Breast epithelium (tissue), 4 donors: ENCODE results near the gene SSBP4. TPM values are rescaled to one million over a fixed set of nuclear protein-coding genes. Genes with fewer than 3 reads are reported as not detected.

Source experiments
- DNase-seq, 2 donors: peaks; one replicate each; pipeline ENCODE4 v3.0.0-alpha.2; 2019; ENCODE audit warnings: low spot score in 2 of 2
- H3K27ac ChIP-seq, 2 donors: fragments of 200-600 bp; sonication (generic) in 1 of 2; one replicate each; pipeline ENCODE4 v1.5.1; 2016 to 2019; ENCODE audit warnings: mild to moderate bottlenecking in 1 of 2
- H3K27me3 ChIP-seq, 2 donors: fragments of 200-600 bp; sonication (generic) in 1 of 2; one replicate each; pipeline versions ENCODE4 v1.5.1 to v1.6.0; 2017 to 2019; ENCODE audit warnings: control low read depth in 1 of 2, mild to moderate bottlenecking in 1 of 2
- H3K36me3 ChIP-seq: fragments of 200-600 bp; one replicate; pipeline ENCODE4 v1.5.1; 2019
- H3K4me1 ChIP-seq, 2 donors: fragments of 200-600 bp; sonication (generic); one replicate each; pipeline ENCODE4 v1.5.1; 2016 to 2019; ENCODE audit warnings: control low read depth in 1 of 2
- H3K4me3 ChIP-seq, 3 donors: fragments of 200-600 bp; sonication (generic); 1 replicate in 2 of 3; 2 replicates in 1 of 3; pipeline ENCODE4 v1.5.1; 2016 to 2019; ENCODE audit warnings: mild to moderate bottlenecking in 3 of 3, moderate library complexity in 2 of 3
- H3K9me3 ChIP-seq, 2 donors: fragments of 200-600 bp; sonication (generic) in 1 of 2; one replicate each; pipeline ENCODE4 v1.5.1; 2016 to 2019; ENCODE audit warnings: control low read depth in 1 of 2
- CTCF ChIP-seq, 3 donors: fragments of 450-650 bp; IDR thresholded peaks; one replicate each; pipeline ENCODE4 v1.5.1; 2016 to 2017; ENCODE audit warnings: antibody characterized with exemption in 3 of 3, mild to moderate bottlenecking in 3 of 3, moderate library complexity in 3 of 3
- POLR2A ChIP-seq: fragments of 450-650 bp; IDR thresholded peaks from one replicate; pipeline ENCODE4 v1.6.1; 2016; ENCODE audit warnings: antibody characterized with exemption, mild to moderate bottlenecking, moderate library complexity
- POLR2AphosphoS5 ChIP-seq, 3 donors: sonication (generic); formaldehyde crosslinking; IDR thresholded peaks; one replicate each; pipeline ENCODE4 v1.6.1; 2017; ENCODE audit warnings: antibody characterized with exemption in 3 of 3
- intact Hi-C: fragments of 100-400 bp; cut with DNase I; formaldehyde crosslinking; loops from one replicate; pipeline ENCODE4 v1.15.1; 2023; ENCODE audit warnings: low total_unique reads
- total RNA-seq, 3 donors: library from RNA; depleted of rRNA; stranded (reverse); fragments of >200 nt; gene quantifications; one replicate each; pipeline ENCODE4 v1.1.0, GENCODE V29; 2016

SSBP4 gene
- total RNA-seq, 3 donors from 2014 or later, result 29.4 to 71.8 (median 46.7) TPM

GRCh38 chr19:18441804-18442788, 22.9 kb downstream of the SSBP4 start:
- Histone ChIP-seq H3K4me3 (no peak overlapping the region), H3K4me1 (peaks cover 0 to 14% of the 10 kb centered on the region in 2 donors), H3K27ac (no peak overlapping the region), H3K9me3 (no peaks in the 10 kb centered on the region), H3K36me3 (no peaks in the 10 kb centered on the region), H3K27me3 (no peaks in the 10 kb centered on the region)
- no peak for DNase-seq
- TF ChIP-seq POLR2A, result no peak
- TF ChIP-seq POLR2AphosphoS5 (IDR thresholded peaks at IDR 0.05), result no peak
- TF ChIP-seq CTCF (IDR thresholded peaks at IDR 0.05), result no peak
- intact Hi-C loops, result no loop called here

GRCh38 chr19:18442941-18443340, 23.7 kb downstream of the SSBP4 start:
- H3K36me3 ChIP-seq, result no peaks in the 10 kb centered on the region
- DNase-seq, result no peak
- H3K4me1 ChIP-seq, result peaks cover 0 to 11% of the 10 kb centered on the region in 2 donors
- intact Hi-C loops, result no loop called here
- H3K4me3 ChIP-seq, result no peak overlapping the region
- no peak for TF ChIP-seq CTCF (IDR thresholded peaks at IDR 0.05)
- TF ChIP-seq POLR2AphosphoS5 (IDR thresholded peaks at IDR 0.05), result no peak
- TF ChIP-seq POLR2A, result no peak
- peak overlapping the region in 1 of 2 donors; percentile 44 for H3K27ac ChIP-seq
- H3K9me3 ChIP-seq, result no peaks in the 10 kb centered on the region
- no peaks in the 10 kb centered on the region for H3K27me3 ChIP-seq

- Histone ChIP-seq H3K27me3 (no peaks in the 10 kb centered on the region), H3K4me1 (peaks cover 0 to 6% of the 10 kb centered on the region in 2 donors), H3K36me3 (no peaks in the 10 kb centered on the region), H3K9me3 (no peaks in the 10 kb centered on the region), H3K4me3 (no peak overlapping the region), H3K27ac (peak overlapping the region in 1 of 2 donors; percentile 44)
- DNase-seq, result no peak
- intact Hi-C loops, result no loop called here
- no peak for TF ChIP-seq CTCF (IDR thresholded peaks at IDR 0.05)
- no peak for TF ChIP-seq POLR2AphosphoS5 (IDR thresholded peaks at IDR 0.05)
- TF ChIP-seq POLR2A, result no peak
Measured at GRCh38 chr19:18443406-18443805, 24.2 kb downstream of the SSBP4 start.

- H3K36me3 ChIP-seq, result no peaks in the 10 kb centered on the region
- intact Hi-C loops, result no loop called here
Measured at GRCh38 chr19:18443831-18444230, 24.6 kb downstream of the SSBP4 start.

More at GRCh38 chr19:18443831-18444230, 24.6 kb downstream of the SSBP4 start:
- DNase-seq, result no peak
- H3K27me3 ChIP-seq, result no peaks in the 10 kb centered on the region
- peak overlapping the region in 1 of 2 donors; percentile 44 for H3K27ac ChIP-seq
- TF ChIP-seq CTCF (IDR thresholded peaks at IDR 0.05) (no peak), POLR2A (no peak), POLR2AphosphoS5 (IDR thresholded peaks at IDR 0.05) (no peak)
- peaks cover 0 to 2% of the 10 kb centered on the region in 2 donors for H3K4me1 ChIP-seq
- H3K9me3 ChIP-seq, result no peaks in the 10 kb centered on the region
- no peak overlapping the region for H3K4me3 ChIP-seq
